ENCODE measurements around the gene THSD4. TPM values are rescaled to one million over a fixed set of nuclear protein-coding genes. Genes with fewer than 3 reads are reported as not detected.

Gene THSD4
- total and polyA plus RNA-seq, 2 experiments from 2014 or later = 5.1 to 25.5 TPM

DNA sequence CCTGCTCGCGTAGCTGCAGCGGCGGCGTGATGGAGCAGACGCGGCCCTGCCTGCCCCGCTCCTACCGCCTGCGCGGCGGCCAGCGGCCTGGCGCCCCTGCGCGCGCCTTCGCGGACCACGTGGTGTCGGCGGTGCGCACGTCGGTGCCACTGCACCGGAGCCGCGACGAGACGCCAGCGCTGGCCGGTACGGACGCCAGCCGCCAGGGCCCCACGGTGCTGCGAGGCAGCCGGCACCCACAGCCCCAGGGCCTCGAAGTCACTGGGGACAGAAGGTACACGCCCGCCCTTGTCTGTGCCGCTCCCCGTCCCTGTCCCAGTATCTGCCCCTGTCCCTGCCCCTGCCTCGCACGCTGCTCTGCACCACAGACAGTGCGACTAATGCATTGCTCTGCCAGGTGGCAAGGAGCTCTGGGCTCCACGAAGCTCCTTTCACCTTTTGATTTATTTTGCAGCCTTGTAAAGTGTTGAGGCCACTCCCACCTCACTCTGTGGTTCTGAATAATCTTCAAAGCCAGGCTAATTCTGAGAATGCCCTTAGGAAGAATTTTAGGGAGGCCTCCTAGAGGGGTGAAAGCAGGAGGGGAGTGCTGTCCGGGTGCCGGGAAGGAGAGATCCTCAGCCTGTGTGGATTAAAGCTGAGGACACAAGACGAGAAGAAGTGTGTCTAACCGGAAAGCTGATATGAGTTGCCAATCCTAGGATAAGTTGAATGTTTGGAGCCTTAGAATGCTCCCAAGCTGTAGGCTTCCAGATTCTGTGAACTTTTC lies 100.0 kb downstream of the THSD4 start:
- TF ChIP-seq, protein P1, sequence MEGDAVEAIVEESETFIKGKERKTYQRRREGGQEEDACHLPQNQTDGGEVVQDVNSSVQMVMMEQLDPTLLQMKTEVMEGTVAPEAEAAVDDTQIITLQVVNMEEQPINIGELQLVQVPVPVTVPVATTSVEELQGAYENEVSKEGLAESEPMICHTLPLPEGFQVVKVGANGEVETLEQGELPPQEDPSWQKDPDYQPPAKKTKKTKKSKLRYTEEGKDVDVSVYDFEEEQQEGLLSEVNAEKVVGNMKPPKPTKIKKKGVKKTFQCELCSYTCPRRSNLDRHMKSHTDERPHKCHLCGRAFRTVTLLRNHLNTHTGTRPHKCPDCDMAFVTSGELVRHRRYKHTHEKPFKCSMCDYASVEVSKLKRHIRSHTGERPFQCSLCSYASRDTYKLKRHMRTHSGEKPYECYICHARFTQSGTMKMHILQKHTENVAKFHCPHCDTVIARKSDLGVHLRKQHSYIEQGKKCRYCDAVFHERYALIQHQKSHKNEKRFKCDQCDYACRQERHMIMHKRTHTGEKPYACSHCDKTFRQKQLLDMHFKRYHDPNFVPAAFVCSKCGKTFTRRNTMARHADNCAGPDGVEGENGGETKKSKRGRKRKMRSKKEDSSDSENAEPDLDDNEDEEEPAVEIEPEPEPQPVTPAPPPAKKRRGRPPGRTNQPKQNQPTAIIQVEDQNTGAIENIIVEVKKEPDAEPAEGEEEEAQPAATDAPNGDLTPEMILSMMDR (IDR thresholded peaks at IDR 0.05; ENCODE audit: low read depth, low read length) = no peak
- no peaks in the 10 kb centered on the region for H3K9me3 ChIP-seq (ENCODE audit: low read depth)
- no peaks in the 10 kb centered on the region for H3K27me3 ChIP-seq
- no peak overlapping the region for H3K27ac ChIP-seq
- H3K4me3 ChIP-seq = no peak overlapping the region
- no peaks in the 10 kb centered on the region for H3K36me3 ChIP-seq
- H3K4me1 ChIP-seq (ENCODE audit: low read depth) = no peaks in the 10 kb centered on the region
- no peak for DNase-seq (ENCODE audit: low read depth in 1 of 2, low spot score in 1 of 2)

DNA sequence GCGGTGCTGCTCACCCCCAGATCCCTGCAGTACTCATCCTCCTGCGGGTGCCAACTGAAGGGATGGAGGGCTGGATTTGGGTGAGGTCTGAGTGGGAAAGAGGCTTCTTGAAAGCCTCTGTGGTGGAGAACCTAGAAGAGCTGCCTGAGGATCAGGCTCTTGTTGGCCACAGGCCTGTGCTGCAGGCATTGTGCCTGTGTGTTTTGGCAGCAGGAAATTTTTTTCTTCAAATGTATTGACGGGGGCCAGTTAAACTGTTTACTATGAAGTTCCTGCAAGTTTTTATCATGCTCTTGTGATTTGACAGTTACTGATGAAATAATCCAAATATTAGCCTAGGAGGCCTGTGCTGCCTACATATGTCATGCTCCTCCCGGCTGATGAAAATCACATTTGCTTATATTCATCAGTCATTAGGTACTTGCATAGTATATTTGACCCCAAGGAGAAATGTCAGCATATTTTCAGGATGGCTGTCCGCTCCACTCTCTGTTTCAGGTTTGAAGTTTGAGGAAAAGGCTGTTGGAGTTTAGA lies 103.1 kb downstream of the THSD4 start:
- no peak overlapping the region for H3K27ac ChIP-seq
- H3K27me3 ChIP-seq = no peaks in the 10 kb centered on the region
- no peaks in the 10 kb centered on the region for H3K9me3 ChIP-seq (ENCODE audit: low read depth)
- TF ChIP-seq, protein P1 (IDR thresholded peaks at IDR 0.05; ENCODE audit: low read depth, low read length) = no peak
- no peaks in the 10 kb centered on the region for H3K4me1 ChIP-seq (ENCODE audit: low read depth)
- peak in 1 of 2 donors; percentile 5 for DNase-seq (ENCODE audit: low read depth in 1 of 2, low spot score in 1 of 2)
- no peak overlapping the region for H3K4me3 ChIP-seq
- H3K36me3 ChIP-seq = no peaks in the 10 kb centered on the region

DNA sequence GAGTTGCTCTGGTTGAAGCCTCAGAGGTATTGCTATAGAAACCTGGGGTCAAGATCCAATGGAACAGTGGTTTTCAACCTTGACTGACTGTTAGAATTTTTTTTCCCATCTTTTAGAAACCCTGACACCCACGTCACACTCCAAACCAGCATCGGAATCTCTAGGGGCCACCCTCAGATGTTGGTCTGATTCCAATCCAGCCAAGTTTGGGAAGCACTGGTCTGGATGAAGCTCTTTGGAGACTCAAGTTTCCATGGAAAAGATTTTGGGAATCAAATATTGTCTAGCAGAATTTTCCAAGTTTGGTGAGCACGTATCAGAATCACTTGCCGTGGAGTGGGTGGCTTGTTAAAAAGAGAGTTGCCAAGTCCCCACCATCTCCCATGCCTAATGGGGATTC lies 103.8 kb downstream of the THSD4 start:
- TF ChIP-seq, protein P1 (IDR thresholded peaks at IDR 0.05; ENCODE audit: low read depth, low read length) = no peak
- Histone ChIP-seq H3K4me3 (no peak overlapping the region), H3K9me3 (ENCODE audit: low read depth) (no peaks in the 10 kb centered on the region), H3K36me3 (no peaks in the 10 kb centered on the region), H3K27ac (no peak overlapping the region), H3K27me3 (no peaks in the 10 kb centered on the region), H3K4me1 (ENCODE audit: low read depth) (no peaks in the 10 kb centered on the region)
- DNase-seq (ENCODE audit: low read depth in 1 of 2, low spot score in 1 of 2) = no peak

DNA sequence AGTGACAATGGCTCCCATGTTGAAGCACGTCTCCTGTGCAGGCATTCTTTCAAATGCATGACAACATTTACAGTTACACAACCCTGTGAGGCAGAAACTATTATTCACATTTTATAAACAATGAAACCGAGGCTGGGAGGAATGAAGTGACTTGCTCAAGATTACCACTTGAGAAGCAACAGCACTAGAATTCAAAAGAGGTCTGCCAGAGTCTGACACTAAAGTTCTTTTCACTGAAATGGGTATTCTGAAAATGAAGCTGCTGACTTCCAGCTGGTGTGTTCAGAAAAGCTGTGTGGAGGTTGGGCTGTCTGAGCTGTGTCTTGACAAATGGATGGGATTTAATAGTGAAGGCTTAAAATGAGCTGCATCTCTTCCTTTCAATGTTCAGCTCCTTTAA lies 104.4 kb downstream of the THSD4 start:
- no peaks in the 10 kb centered on the region for H3K36me3 ChIP-seq
- no peak overlapping the region for H3K4me3 ChIP-seq
- no peaks in the 10 kb centered on the region for H3K27me3 ChIP-seq
- TF ChIP-seq, protein P1 (IDR thresholded peaks at IDR 0.05; ENCODE audit: low read depth, low read length) = no peak
- no peaks in the 10 kb centered on the region for H3K4me1 ChIP-seq (ENCODE audit: low read depth)
- H3K27ac ChIP-seq = no peak overlapping the region
- DNase-seq (ENCODE audit: low read depth in 1 of 2, low spot score in 1 of 2) = peak in 1 of 2 donors; percentile 78
- no peaks in the 10 kb centered on the region for H3K9me3 ChIP-seq (ENCODE audit: low read depth)

DNA sequence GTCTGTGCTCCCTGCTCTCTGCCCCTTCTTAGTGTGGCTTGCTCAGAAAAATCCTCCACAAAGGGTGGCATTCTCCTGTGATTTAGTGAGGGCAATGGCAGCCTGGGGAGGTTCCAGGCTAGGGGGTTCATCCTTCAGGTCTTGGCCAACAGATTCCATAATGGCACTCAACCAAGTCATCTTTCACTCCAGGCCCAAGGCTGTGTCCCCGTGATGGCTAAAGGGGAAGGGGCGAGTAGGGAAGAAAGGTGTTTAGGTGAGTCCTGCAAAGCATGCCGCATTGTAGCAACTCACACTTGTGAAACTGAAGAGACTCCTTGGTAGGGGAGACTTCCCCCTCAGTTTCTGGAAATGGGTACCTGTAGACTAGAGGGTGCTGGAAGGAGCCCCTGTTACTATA lies 105.6 kb downstream of the THSD4 start:
- Histone ChIP-seq H3K36me3 (no peaks in the 10 kb centered on the region), H3K27me3 (no peaks in the 10 kb centered on the region), H3K27ac (no peak overlapping the region), H3K4me3 (no peak overlapping the region), H3K9me3 (ENCODE audit: low read depth) (no peaks in the 10 kb centered on the region), H3K4me1 (ENCODE audit: low read depth) (no peaks in the 10 kb centered on the region)
- TF ChIP-seq, protein P1 (IDR thresholded peaks at IDR 0.05; ENCODE audit: low read depth, low read length) = no peak
- DNase-seq (ENCODE audit: low read depth in 1 of 2, low spot score in 1 of 2) = no peak

Measured in cardiac muscle cell (in vitro differentiated cells and primary cell).